Measurements from ENCODE around the gene CABLES1.

GRCh38 chr18:23307567-23308295 lies 172.4 kb downstream of the CABLES1 start:
- no peak for TF ChIP-seq EP300 (IDR thresholded peaks at IDR 0.05; ENCODE audit: low read depth)
- no peak for TF ChIP-seq CTCF (IDR thresholded peaks at IDR 0.05)

All from transverse colon (tissue), 3 donors.